Activated CD8-positive, alpha-beta T cell treated with anti-CD3 and anti-CD28 coated beads for 36 hours (primary cell): ENCODE results near the gene RIPOR3. TPM values are rescaled to one million over a fixed set of nuclear protein-coding genes. Genes with fewer than 3 reads are reported as not detected.
A peak's percentile ranks its signal among the peaks of the same experiment; 100 is the strongest.

Experiments used
- ATAC-seq: fragments of 200-7000 bp; cut with Tn5 transposase; one replicate; pipeline ENCODE4 v1.10.0; 2021; ENCODE audit warnings: mild to moderate bottlenecking, moderate library complexity
- CTCF ChIA-PET: fragments of 350-600 bp; sonication (Branson Sonifier 250); formaldehyde crosslinking; loops from one replicate; lab custom pipeline; 2021; ENCODE audit warnings: antibody characterized with exemption; lab: Charles Lee
- POLR2A ChIA-PET: fragments of 350-600 bp; sonication (Branson Sonifier 250); formaldehyde crosslinking; loops from one replicate; lab custom pipeline; 2021; ENCODE audit warnings: antibody characterized with exemption; lab: Charles Lee
- DNase-seq: peaks from one replicate; pipeline ENCODE4 v3.0.0-alpha.2; 2020
- H3K27ac Mint-ChIP-seq: one replicate; pipeline ENCODE4 v1.8.0; 2021; ENCODE audit warnings: mild to moderate bottlenecking, mixed read lengths
- H3K27me3 Mint-ChIP-seq: one replicate; pipeline ENCODE4 v1.8.0; 2021; ENCODE audit warnings: mixed read lengths
- H3K36me3 Mint-ChIP-seq: one replicate; pipeline ENCODE4 v1.8.0; 2021; ENCODE audit warnings: low read depth, mixed read lengths
- H3K4me1 Mint-ChIP-seq: one replicate; pipeline ENCODE4 v1.8.0; 2021; ENCODE audit warnings: low read depth, mixed read lengths
- H3K4me3 Mint-ChIP-seq: one replicate; pipeline ENCODE4 v1.8.0; 2021; ENCODE audit warnings: mild to moderate bottlenecking, moderate library complexity, mixed read lengths
- H3K9me3 Mint-ChIP-seq: one replicate; pipeline ENCODE4 v1.8.0; 2021; ENCODE audit warnings: mixed read lengths
- intact Hi-C: fragments of 100-400 bp; cut with micrococcal nuclease; formaldehyde crosslinking; loops from one replicate; pipeline ENCODE4 v1.10.0; 2022
- total RNA-seq, 2 experiments: library from RNA; stranded (reverse); gene quantifications; one replicate each; pipeline ENCODE4 v1.2.3, GENCODE V29; 2021
- TF ChIP-seq, protein P1 (sequence below): fragments of 200-600 bp; IDR thresholded peaks from one replicate; pipeline ENCODE4 v1.8.0; 2022; ENCODE audit warnings: antibody characterized with exemption, mild to moderate bottlenecking

Gene RIPOR3
- total RNA-seq, 2 experiments from 2014 or later: not detected

DNA sequence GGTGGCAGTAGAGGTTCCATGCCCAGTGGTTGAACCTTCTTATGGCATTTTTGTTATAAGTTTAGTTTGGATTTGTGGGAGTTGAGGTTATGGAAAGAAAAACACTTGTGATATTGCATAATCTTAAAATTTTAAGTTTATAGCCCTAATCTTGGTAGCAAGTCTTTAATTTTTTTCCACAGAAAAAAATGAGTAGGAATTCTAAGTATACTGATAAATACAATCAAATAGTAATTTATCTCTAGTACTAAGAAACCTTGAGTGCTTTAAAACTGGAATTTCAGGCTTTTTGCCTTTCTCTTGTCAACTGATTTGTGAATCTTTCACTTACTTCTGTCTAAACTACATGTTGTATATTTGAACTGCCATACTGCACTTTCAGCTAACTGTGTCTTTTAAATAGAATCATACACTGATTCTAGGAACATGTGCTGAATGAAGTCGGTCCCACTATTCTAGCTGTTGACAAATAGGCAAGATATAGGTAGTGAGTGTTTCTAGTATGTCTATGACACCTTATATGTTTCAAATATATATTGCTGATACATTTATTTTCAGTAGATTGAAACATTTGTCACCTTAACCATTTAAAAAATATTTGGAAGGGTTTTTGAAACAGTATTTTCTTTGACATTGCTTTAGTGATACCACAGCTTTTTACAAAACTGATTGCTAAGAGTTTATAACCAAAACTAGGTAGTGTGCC is 42.5 kb upstream of the RIPOR3 start:
- intact Hi-C loops: loop anchor here (2.0 kb wide), 1 partner anchor 13 kb away; no protein-coding TSS in a partner anchor
- no peak overlapping the region for H3K4me3 Mint-ChIP-seq
- TF ChIP-seq, protein P1, sequence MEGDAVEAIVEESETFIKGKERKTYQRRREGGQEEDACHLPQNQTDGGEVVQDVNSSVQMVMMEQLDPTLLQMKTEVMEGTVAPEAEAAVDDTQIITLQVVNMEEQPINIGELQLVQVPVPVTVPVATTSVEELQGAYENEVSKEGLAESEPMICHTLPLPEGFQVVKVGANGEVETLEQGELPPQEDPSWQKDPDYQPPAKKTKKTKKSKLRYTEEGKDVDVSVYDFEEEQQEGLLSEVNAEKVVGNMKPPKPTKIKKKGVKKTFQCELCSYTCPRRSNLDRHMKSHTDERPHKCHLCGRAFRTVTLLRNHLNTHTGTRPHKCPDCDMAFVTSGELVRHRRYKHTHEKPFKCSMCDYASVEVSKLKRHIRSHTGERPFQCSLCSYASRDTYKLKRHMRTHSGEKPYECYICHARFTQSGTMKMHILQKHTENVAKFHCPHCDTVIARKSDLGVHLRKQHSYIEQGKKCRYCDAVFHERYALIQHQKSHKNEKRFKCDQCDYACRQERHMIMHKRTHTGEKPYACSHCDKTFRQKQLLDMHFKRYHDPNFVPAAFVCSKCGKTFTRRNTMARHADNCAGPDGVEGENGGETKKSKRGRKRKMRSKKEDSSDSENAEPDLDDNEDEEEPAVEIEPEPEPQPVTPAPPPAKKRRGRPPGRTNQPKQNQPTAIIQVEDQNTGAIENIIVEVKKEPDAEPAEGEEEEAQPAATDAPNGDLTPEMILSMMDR: no peak
- H3K27me3 Mint-ChIP-seq: no peaks in the 10 kb centered on the region
- CTCF ChIA-PET: interaction anchor here (0.6 to 4.1 kb wide), 6 partner anchors 7 to 932 kb away, joined by 3 to 27 read pairs (median 3); partner anchors contain the start of gene BCAS4
- ATAC-seq: no peak
- DNase-seq: no peak
- peaks cover 28% of the 10 kb centered on the region for H3K4me1 Mint-ChIP-seq
- no peak overlapping the region for H3K27ac Mint-ChIP-seq
- POLR2A ChIA-PET: interaction anchor here (0.6 to 1.3 kb wide), 3 partner anchors 9 to 48 kb away, joined by 3 to 4 read pairs (median 3); no protein-coding TSS in a partner anchor
- H3K36me3 Mint-ChIP-seq: peaks cover 1% of the 10 kb centered on the region
- no peaks in the 10 kb centered on the region for H3K9me3 Mint-ChIP-seq

DNA sequence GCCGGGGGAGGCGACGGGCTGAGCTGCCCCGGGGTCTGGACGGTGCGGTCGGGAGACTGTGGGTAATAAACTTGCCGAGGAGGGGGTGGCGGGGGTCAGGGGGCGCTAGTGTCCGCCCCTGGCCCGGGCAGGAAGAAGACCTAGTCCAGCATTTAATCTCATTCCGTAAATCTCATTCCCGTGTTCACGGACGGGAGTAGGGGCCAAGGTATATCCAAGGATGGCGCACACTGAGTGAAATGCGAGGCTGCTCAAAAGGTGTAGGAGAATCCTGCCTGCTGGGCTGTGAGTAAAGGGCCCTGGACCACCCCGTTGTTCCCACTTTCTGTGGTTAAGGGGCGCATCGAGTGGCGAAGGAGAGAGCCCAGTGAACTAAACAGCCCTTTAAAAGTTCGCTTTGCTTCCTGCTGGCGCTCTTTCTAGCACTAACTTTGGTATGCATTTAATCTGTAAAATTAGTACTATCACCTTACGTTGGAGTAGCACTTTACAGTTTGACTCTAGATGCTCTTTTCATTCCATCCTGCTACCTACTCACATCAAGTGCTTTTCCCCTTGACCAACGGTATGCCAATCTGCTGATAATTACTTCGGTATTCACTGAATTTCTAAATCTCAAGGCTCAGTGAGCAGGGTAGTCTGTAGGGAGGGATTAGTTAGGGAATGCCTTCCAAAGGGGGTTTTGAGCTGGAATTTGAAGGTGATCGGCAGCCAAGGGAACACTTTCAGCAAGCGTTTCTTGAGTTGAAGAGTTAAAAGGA is 40.8 kb upstream of the RIPOR3 start:
- POLR2A ChIA-PET: interaction anchor here (1.0 to 1.1 kb wide), 2 partner anchors 10 to 226 kb away, joined by 3 to 5 read pairs; partner anchors contain the start of genes DPM1 and MOCS3
- Mint-ChIP-seq H3K27ac (peak overlapping the region; percentile 55), H3K4me1 (peaks cover 33% of the 10 kb centered on the region), H3K36me3 (peaks cover 1% of the 10 kb centered on the region), H3K27me3 (no peaks in the 10 kb centered on the region), H3K9me3 (no peaks in the 10 kb centered on the region), H3K4me3 (peak overlapping the region; percentile 84)
- intact Hi-C loops: loop anchor here (2.0 kb wide), 1 partner anchor 15 kb away; no protein-coding TSS in a partner anchor
- TF ChIP-seq, protein P1: no peak
- DNase-seq: no peak
- ATAC-seq: no peak
- CTCF ChIA-PET: interaction anchor here (0.6 to 4.1 kb wide), 4 partner anchors 17 to 465 kb away, joined by 3 to 27 read pairs (median 3); no protein-coding TSS in a partner anchor

DNA sequence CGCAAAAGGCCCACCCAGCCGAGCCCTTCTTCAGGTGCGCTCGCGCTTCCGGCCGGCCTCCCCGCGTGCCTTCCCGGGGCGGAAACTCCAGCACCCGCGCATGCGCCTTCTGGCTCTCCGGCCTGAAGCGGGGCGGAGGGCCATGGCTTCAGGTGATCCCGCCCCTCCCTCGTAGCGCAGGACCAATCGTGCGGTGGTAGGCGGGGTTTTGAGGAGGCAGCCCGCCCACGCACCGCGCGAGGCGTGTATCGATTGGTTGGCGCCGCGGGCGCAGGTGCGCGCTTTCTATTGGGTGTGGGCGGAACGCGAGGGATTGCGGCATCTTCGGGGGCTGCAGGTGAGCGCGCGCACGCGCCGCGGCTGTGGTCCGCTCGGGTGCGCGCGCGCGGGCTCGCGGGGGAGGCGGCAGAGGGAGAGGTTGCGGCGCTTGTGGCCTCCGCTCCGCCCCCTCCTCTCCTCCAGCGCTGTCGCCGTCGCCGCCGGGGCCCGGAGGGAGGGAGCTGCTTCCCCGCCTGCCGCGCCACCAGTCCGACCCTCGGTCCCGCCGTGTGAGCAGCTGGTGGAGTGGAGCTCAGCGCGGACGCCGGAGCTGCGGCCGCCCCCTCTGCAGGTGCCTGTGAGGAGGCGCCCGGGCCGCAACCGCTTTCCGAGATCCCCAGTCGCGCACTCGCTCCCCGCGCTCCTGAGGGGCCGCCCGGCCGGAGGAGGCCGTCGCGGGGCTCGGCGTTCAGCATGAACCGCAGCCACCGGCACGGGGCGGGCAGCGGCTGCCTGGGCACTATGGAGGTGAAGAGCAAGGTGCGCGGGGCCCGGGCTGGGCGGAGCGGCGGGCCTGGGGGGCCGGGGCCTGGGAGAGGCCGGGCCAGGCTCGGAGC is 40.0 kb upstream of the RIPOR3 start, which contains the start of gene PARD6B:
Gene PARD6B (plus strand): TSS at position 526 of the 875 bp plus-strand sequence. CDS start 207 bp downstream, at position 733.
- DNase-seq (peak; percentile 100), ATAC-seq (peak; percentile 94)
- Mint-ChIP-seq H3K4me1 (peaks cover 37% of the 10 kb centered on the region), H3K4me3 (peak within 1 kb of the TSS; percentile 84), H3K27me3 (no peaks in the 10 kb centered on the region), H3K9me3 (no peaks in the 10 kb centered on the region), H3K36me3 (peaks cover 1% of the 10 kb centered on the region), H3K27ac (peak within 1 kb of the TSS; percentile 55)
- intact Hi-C loops: no loop called here
- CTCF ChIA-PET: interaction anchor here (1.1 to 4.1 kb wide), 2 partner anchors 18 to 61 kb away, joined by 3 to 27 read pairs; no protein-coding TSS in a partner anchor
- TF ChIP-seq, protein P1: no peak
- POLR2A ChIA-PET: interaction anchor here (1.0 to 1.1 kb wide), 3 partner anchors 9 to 227 kb away, joined by 3 to 5 read pairs (median 3); partner anchors contain the start of genes DPM1 and MOCS3

DNA sequence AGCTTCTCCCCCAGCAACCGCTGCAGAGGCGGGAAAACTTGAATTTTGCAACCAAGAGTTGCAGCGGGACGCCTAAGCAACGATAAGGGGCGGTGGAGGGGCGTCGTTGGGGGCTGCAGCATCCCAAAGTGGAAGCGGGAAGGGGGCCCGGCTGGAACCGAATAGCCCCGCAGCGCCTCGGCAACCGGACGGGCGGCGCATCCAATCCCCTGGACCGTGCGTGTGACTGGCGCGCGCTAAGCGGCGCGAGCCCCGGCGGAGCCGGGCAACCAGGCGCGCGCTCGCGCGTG is 39.4 kb upstream of the RIPOR3 start:
- DNase-seq: no peak
- intact Hi-C loops: no loop called here
- H3K4me1 Mint-ChIP-seq: peaks cover 32% of the 10 kb centered on the region
- POLR2A ChIA-PET: interaction anchor here (1.0 kb wide), 1 partner anchor 17 kb away, joined by 3 read pairs; no protein-coding TSS in a partner anchor
- ATAC-seq: no peak
- H3K9me3 Mint-ChIP-seq: no peaks in the 10 kb centered on the region
- peaks cover 1% of the 10 kb centered on the region for H3K36me3 Mint-ChIP-seq
- TF ChIP-seq, protein P1: no peak
- no peak overlapping the region for H3K27ac Mint-ChIP-seq
- H3K4me3 Mint-ChIP-seq: peak overlapping the region; percentile 84
- H3K27me3 Mint-ChIP-seq: no peaks in the 10 kb centered on the region
- CTCF ChIA-PET: interaction anchor here (1.1 to 3.6 kb wide), 3 partner anchors 19 to 62 kb away, joined by 3 to 13 read pairs (median 3); no protein-coding TSS in a partner anchor
